HuH-7 (cell line): ENCODE results near the gene LRMDA.
A peak's percentile ranks its signal among the peaks of the same experiment; 100 is the strongest.

Source experiments
- DNase-seq: peaks from one replicate; pipeline ENCODE4 v3.0.0; 2011; ENCODE audit warnings: low spot score

LRMDA gene

DNA sequence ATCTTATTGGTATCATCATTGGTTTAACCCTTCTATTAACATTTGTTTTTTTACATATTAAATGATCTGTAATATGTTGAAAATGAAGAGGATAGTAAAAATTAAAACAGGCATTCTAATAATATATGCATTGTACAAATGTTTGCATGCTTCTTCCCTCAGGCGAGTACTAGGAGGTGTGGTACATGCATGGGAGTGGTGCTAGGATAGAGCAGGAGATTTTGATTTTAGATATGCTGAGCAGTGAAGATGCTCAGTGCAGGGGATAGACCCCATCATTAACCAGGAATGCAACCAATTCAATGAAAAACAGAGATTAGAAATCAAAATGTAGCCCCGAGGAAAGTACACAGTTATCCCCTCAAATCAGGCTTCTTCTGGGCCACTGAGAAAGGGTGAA is 916.4 kb downstream of the LRMDA start:
- no peak for DNase-seq

GRCh38 chr10:76350583-76350982 is 919.2 kb downstream of the LRMDA start:
- DNase-seq, result no peak

DNA sequence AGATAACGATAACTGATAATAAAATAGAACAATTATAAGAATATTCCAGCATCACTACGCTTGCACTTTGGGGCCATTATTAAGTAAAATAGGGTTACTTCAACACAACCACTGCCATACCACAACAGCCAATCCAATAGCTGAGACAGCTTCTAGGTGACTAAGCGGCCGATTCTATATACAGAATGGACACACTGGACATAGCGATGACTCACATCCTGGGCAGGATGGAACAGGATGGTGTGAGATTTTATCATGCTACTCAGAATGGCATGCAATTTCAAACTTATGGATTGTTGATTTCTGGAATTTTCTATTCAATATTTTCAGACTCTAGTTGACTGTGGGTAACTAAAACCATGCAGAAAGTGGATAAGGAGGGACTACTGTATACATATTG is 920.9 kb downstream of the LRMDA start:
- no peak for DNase-seq

- DNase-seq, result no peak
Measured at GRCh38 chr10:76353237-76353851, 921.9 kb downstream of the LRMDA start.

GRCh38 chr10:76354212-76354738 is 922.9 kb downstream of the LRMDA start:
- no peak for DNase-seq

GRCh38 chr10:76354921-76355320 is 923.5 kb downstream of the LRMDA start:
- DNase-seq, result no peak

DNA sequence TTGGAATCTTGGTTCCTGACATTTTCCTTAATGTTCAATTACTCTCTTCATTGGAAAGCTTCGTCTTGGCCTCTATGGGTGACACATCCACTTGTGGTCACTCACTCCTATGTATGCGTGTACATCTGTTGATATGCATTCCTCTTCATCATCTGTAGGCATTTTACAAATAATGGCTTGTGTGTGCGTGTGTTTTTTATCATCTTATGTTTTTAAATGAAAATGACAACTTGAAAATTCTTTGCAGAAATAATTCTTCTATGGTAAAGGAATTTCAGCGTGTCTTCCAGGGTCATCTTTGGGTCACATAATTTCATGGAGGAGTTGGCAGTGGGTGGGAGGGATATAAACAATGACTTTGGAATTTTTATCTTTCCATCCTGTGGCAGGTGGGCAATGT is 925.1 kb downstream of the LRMDA start:
- DNase-seq, result no peak

GRCh38 chr10:76357726-76358415 is 926.4 kb downstream of the LRMDA start:
- no peak for DNase-seq

DNA sequence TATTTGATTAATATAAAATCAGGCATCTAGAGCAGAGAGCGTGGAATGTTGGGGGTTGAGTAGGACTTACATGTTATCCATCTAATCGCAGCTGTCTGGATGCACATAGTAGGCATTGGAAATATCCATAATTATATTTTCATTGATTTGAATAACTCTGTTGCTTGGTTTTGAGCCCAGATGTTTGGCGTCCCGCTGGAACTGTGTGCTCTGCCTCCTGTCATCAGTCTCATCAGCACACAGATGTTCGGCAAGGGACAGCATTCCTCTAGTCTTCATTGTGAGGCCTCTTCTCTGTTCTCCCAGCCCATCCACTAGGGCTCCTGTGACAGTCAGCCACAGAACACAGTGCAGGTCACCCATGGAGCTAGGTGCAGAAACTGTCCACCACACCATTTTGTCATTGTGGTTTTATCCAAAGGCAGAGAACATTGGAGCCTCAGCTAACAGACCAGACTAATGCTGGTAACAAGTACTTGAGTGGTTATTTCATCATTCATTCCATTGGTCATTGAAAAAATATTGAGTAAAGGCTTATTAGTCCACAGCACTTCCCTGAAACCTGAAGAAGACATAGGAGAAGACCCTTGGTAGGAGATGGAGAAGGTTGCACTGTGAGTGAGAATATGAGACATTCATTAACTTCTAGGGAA is 927.4 kb downstream of the LRMDA start:
- no peak for DNase-seq

GRCh38 chr10:76375761-76376160 is 944.3 kb downstream of the LRMDA start:
- DNase-seq, result no peak

GRCh38 chr10:76382381-76382851 is 951.0 kb downstream of the LRMDA start:
- no peak for DNase-seq

DNA sequence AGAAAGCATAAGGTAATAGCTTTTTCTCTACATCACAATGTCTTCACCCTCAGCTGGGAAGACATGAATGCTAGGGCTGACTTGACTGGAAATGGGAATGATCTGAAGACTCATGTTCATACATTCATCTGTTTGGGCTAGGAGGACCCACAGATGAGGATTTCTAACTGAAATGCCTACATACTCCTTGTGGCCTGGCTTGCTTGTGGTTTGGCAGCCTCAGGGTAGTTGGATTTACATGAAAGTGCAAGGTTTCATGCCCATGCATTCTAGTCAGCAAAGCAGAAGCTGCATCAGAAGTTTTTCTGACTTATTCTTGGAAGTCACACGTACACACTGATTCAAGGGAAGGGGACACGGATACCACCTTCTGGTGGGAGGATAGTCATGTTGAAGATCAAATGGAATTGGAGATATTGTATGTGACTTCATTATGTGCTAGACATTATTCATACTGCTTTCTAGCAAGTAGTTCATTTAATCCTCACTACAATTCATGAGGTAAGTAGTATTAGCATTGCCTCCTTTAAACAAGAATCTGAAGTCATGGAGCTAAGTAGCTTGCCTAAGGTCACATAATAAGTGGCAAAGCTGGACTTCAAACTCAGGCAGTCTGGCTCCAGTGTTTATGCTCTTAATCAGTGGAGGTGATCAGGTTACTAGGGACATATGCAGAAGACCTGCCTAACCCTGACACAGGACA is 957.0 kb downstream of the LRMDA start:
- peak; percentile 23 for DNase-seq

- DNase-seq, result no peak
Measured at GRCh38 chr10:76393875-76394706, 962.7 kb downstream of the LRMDA start.

DNA sequence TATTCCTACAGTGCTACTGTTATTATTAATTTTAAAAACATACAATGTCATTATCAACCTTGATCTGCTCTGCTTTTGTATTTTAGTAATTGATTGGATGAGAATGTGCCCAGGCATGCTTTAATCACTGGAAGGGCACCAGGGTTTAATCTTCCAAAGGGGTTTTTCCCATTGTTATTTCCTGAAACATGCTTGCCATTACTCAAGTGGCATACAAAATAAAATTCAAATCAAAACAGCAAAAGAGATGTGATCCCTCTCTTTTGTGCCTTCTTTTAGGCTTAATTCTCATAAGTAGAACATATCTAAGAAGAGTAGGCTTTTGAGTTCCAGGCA is 963.3 kb downstream of the LRMDA start:
- DNase-seq, result no peak

DNA sequence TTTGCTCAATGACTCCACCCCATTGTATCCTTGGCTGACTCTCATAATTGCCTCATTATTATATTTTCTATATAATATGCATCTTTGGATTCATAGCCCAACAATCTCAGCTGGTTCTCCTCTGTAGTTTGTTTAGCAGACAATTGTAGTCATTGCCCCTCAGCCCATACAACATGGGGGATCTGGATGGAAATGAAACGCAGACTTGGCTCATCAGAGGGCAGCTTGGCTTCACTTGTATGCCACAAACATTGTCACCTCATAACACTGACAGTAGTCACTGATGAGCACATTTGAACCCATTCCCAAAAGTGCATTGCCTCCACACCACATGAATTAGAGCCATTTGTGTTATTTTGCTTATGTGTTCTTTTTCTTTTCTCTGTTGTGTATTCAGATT is 963.8 kb downstream of the LRMDA start:
- DNase-seq, result no peak

DNA sequence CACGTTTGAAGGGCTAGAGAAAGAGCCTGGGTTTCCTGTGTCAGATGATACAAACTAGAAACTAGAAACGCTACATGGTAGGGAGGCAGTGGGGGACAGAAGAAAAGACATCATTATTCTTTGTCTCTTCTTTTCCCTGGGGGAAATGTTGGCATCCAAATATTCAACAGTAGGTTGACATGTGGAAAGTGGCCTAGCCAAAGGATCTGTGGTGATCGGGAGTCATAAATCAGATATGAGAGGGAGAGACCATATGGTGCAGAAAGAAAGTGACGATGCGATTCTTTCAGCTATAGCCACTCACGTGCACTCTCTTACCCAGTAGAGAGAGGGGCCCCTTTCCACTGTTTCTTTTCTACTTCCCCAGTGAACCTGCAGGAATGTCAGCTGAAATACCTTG is 964.7 kb downstream of the LRMDA start:
- no peak for DNase-seq

GRCh38 chr10:76397181-76398042 is 966.0 kb downstream of the LRMDA start:
- no peak for DNase-seq

GRCh38 chr10:76398043-76398710 is 966.8 kb downstream of the LRMDA start:
- DNase-seq, result no peak

DNA sequence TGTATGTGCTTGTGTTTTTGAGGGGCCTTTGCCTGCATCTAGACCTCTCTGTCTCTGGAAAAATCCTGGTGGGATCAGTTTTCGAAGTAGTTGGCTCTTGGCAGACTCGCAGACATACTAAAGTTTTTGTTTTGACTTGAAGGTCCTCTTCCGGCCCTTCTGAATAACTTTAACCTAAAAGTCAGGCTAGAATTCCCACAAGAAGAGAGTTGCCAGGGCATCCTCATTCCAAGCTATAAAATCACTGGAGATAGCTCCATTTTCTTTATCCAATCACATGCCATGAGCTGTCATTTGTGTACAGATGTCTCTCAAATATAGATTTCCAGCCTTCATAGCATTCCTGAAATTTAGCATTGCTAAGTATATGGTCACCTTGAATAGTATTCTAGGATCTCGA is 967.8 kb downstream of the LRMDA start:
- no peak for DNase-seq

- DNase-seq, result no peak
Measured at GRCh38 chr10:76401006-76401405, 969.6 kb downstream of the LRMDA start.
